ENCODE data around the gene CHSY1.

CHSY1 gene

DNA sequence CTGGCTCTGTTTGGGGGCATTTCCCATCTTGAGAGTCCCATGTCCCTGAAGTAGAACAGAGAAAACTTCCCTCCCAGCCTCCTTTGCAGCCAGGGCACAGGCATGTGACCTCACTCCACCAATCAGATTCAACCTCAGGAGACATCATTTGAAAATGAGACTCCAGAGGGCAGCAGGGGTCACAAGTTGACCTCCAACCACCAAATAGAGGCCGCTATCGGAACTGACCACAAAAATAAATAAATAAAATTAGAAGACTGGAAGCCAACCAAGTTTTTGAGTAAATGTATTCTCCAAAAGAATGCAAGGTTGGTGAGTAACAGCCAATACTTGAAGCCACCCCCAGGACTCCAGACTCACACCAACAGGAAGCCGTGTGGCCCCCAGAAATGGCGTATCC lies 106.5 kb downstream of the CHSY1 start:
- Histone ChIP-seq H3K36me3 (replicated peaks; ENCODE audit: low read depth, low read length) (no peaks in the 10 kb centered on the region), H4K20me1 (ENCODE audit: insufficient read depth, low read length) (no peaks in the 10 kb centered on the region), H3K79me2 (ENCODE audit: low read length) (no peaks in the 10 kb centered on the region), H3K4me3 (ENCODE audit: low read length) (no peak overlapping the region), H3K9ac (ENCODE audit: low read length) (no peak overlapping the region), H3K4me2 (ENCODE audit: low read length) (no peak overlapping the region), H3K27me3 (ENCODE audit: low read depth, low read length) (peaks cover 50% of the 10 kb centered on the region), H3K9me3 (ENCODE audit: insufficient read depth, low read length) (no peaks in the 10 kb centered on the region), H3K4me1 (ENCODE audit: low read length) (peaks cover 2% of the 10 kb centered on the region), H2AFZ (ENCODE audit: low read depth, low read length) (no peak overlapping the region), H3K27ac (ENCODE audit: low read length) (no peak overlapping the region)
- TF ChIP-seq, protein P1, sequence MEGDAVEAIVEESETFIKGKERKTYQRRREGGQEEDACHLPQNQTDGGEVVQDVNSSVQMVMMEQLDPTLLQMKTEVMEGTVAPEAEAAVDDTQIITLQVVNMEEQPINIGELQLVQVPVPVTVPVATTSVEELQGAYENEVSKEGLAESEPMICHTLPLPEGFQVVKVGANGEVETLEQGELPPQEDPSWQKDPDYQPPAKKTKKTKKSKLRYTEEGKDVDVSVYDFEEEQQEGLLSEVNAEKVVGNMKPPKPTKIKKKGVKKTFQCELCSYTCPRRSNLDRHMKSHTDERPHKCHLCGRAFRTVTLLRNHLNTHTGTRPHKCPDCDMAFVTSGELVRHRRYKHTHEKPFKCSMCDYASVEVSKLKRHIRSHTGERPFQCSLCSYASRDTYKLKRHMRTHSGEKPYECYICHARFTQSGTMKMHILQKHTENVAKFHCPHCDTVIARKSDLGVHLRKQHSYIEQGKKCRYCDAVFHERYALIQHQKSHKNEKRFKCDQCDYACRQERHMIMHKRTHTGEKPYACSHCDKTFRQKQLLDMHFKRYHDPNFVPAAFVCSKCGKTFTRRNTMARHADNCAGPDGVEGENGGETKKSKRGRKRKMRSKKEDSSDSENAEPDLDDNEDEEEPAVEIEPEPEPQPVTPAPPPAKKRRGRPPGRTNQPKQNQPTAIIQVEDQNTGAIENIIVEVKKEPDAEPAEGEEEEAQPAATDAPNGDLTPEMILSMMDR (IDR thresholded peaks at IDR 0.05; ENCODE audit: low read depth, low read length) = peak; percentile 14; the same call in 1 of the 2 replicates
- no peak for TF ChIP-seq EZH2phosphoT487 (IDR thresholded peaks at IDR 0.05; ENCODE audit: low read depth)

DNA sequence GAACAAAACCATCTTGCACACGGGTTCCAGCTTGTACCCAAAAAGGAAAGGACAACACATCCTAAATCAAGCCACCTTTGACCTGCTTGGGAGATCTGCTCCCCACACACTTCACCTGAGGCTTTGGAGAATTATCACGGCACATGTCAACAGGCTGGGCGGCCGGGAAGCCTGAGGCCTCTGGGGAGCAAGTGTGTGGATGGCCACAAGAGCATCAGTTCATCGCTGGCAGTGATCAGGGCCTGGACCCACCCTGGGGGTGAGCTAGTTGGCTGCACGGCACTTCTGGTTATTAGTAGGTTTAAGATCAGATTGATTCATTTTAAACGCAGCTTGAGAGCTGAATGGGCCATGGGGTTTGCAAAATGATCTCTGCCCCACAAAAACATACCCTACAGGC lies 108.5 kb downstream of the CHSY1 start:
- Histone ChIP-seq H3K79me2 (ENCODE audit: low read length) (no peaks in the 10 kb centered on the region), H3K9ac (ENCODE audit: low read length) (no peak overlapping the region), H4K20me1 (ENCODE audit: insufficient read depth, low read length) (peaks cover 4% of the 10 kb centered on the region; the same call in 1 of the 2 replicates), H3K27me3 (ENCODE audit: low read depth, low read length) (peaks cover 42% of the 10 kb centered on the region), H3K4me3 (ENCODE audit: low read length) (no peak overlapping the region), H3K4me1 (ENCODE audit: low read length) (peaks cover 19% of the 10 kb centered on the region), H3K9me3 (ENCODE audit: insufficient read depth, low read length) (no peaks in the 10 kb centered on the region), H3K36me3 (replicated peaks; ENCODE audit: low read depth, low read length) (no peaks in the 10 kb centered on the region), H3K4me2 (ENCODE audit: low read length) (no peak overlapping the region), H2AFZ (ENCODE audit: low read depth, low read length) (no peak overlapping the region), H3K27ac (ENCODE audit: low read length) (no peak overlapping the region)
- TF ChIP-seq, protein P1 (IDR thresholded peaks at IDR 0.05; ENCODE audit: low read depth, low read length) = no peak
- no peak for TF ChIP-seq EZH2phosphoT487 (IDR thresholded peaks at IDR 0.05; ENCODE audit: low read depth)

DNA sequence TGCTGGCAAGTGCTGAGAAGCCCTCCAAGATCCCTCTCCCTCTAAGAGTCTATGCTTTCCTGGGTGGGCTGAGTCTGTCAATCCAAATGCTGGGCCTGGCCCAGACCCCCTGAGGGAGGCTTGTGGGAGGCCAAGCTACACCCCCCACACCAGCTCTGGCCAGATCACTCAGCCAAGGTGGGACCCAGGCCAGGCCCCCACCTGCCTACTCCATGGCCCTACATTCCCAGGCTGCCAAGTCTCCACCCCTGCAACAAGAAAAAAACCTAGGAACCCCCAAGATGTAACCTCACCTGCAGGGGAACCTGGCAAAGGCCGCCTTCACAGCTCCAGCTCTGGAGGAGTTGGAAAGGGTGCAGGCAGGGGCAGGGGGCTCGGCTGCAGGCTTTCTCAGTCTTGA lies 109.1 kb downstream of the CHSY1 start:
- H3K9ac ChIP-seq (ENCODE audit: low read length) = no peak overlapping the region
- H3K9me3 ChIP-seq (ENCODE audit: insufficient read depth, low read length) = no peaks in the 10 kb centered on the region
- H2AFZ ChIP-seq (ENCODE audit: low read depth, low read length) = no peak overlapping the region
- no peaks in the 10 kb centered on the region for H3K79me2 ChIP-seq (ENCODE audit: low read length)
- TF ChIP-seq, protein P1 (IDR thresholded peaks at IDR 0.05; ENCODE audit: low read depth, low read length) = no peak
- TF ChIP-seq EZH2phosphoT487 (IDR thresholded peaks at IDR 0.05; ENCODE audit: low read depth) = no peak
- peaks cover 4% of the 10 kb centered on the region; the same call in 1 of the 2 replicates for H4K20me1 ChIP-seq (ENCODE audit: insufficient read depth, low read length)
- peaks cover 40% of the 10 kb centered on the region for H3K27me3 ChIP-seq (ENCODE audit: low read depth, low read length)
- H3K36me3 ChIP-seq (replicated peaks; ENCODE audit: low read depth, low read length) = no peaks in the 10 kb centered on the region
- peaks cover 19% of the 10 kb centered on the region for H3K4me1 ChIP-seq (ENCODE audit: low read length)
- no peak overlapping the region for H3K4me3 ChIP-seq (ENCODE audit: low read length)
- H3K27ac ChIP-seq (ENCODE audit: low read length) = no peak overlapping the region
- H3K4me2 ChIP-seq (ENCODE audit: low read length) = no peak overlapping the region

DNA sequence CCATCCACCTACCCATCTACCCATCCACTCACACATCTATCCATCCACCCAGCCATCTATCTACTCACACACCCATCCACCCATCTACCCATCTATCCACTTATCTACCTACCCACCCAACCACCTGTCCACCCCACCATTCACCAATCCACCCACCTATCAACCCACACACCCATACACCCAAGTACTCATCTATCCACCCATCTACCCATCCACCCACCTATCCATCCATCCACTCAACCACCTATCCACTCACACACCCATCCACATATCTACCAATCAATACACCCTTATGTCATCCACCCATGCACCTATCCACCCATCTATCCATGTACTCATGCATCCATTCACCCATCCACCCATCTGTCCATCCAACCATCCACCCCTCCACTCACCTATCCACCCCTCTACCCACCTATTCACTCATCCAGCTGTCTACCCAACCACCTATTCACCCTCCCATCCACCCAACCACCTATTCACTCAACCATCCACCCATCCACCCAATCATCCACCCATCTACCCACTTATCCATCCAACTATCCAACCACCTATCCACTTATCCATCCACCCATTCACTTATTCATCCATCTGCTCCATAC lies 109.8 kb downstream of the CHSY1 start:
- no peak overlapping the region for H3K27ac ChIP-seq (ENCODE audit: low read length)
- no peaks in the 10 kb centered on the region for H3K36me3 ChIP-seq (replicated peaks; ENCODE audit: low read depth, low read length)
- H2AFZ ChIP-seq (ENCODE audit: low read depth, low read length) = no peak overlapping the region
- no peak for TF ChIP-seq EZH2phosphoT487 (IDR thresholded peaks at IDR 0.05; ENCODE audit: low read depth)
- H3K4me1 ChIP-seq (ENCODE audit: low read length) = peaks cover 19% of the 10 kb centered on the region
- H3K9me3 ChIP-seq (ENCODE audit: insufficient read depth, low read length) = no peaks in the 10 kb centered on the region
- H3K9ac ChIP-seq (ENCODE audit: low read length) = no peak overlapping the region
- H3K4me3 ChIP-seq (ENCODE audit: low read length) = no peak overlapping the region
- H3K4me2 ChIP-seq (ENCODE audit: low read length) = no peak overlapping the region
- peaks cover 40% of the 10 kb centered on the region for H3K27me3 ChIP-seq (ENCODE audit: low read depth, low read length)
- peaks cover 8% of the 10 kb centered on the region; the same call in 1 of the 2 replicates for H4K20me1 ChIP-seq (ENCODE audit: insufficient read depth, low read length)
- no peaks in the 10 kb centered on the region for H3K79me2 ChIP-seq (ENCODE audit: low read length)
